Loucy (cell line): ENCODE data around the gene RPS23.
A peak's percentile ranks its signal among the peaks of the same experiment; 100 is the strongest.
"Not testable (repeated sequence)": the region's sequence is repeated elsewhere in the genome, so short reads cannot be mapped to it uniquely, and the experiment has no call there.

Source experiments
- H2AFZ ChIP-seq: fragments of 200-600 bp; sonication (generic); 2 replicates; pipeline ENCODE4 v1.6.0; 2016; ENCODE audit warnings: antibody characterized with exemption, mild to moderate bottlenecking, low read length, moderate library complexity
- H3F3A ChIP-seq: fragments of 200-600 bp; 2 replicates; pipeline ENCODE4 v1.6.0; 2016; ENCODE audit warnings: antibody characterized with exemption, low read depth, mild to moderate bottlenecking
- H3K27me3 ChIP-seq: fragments of 200-600 bp; sonication (generic); 2 replicates; pipeline ENCODE4 v1.6.1; 2014; ENCODE audit warnings: low read length, mild to moderate bottlenecking; ENCODE audit not compliant: insufficient read depth, poor library complexity, severe bottlenecking
- H3K36me3 ChIP-seq: fragments of 200-600 bp; sonication (generic); 2 replicates; pipeline ENCODE4 v1.6.1; 2016; ENCODE audit warnings: low read length; ENCODE audit not compliant: insufficient read depth
- H3K4me1 ChIP-seq: fragments of 200-600 bp; sonication (generic); 2 replicates; pipeline ENCODE4 v1.5.1; 2014; ENCODE audit warnings: low read length, mild to moderate bottlenecking; ENCODE audit not compliant: insufficient read depth, poor library complexity, severe bottlenecking
- H3K4me2 ChIP-seq: fragments of 200-600 bp; sonication (generic); 2 replicates; pipeline ENCODE4 v1.6.0; 2014; ENCODE audit warnings: antibody characterized with exemption, low read length, low read depth, mild to moderate bottlenecking; ENCODE audit not compliant: poor library complexity, severe bottlenecking
- H3K4me3 ChIP-seq: fragments of 200-600 bp; sonication (generic); 2 replicates; pipeline ENCODE4 v1.5.1; 2014; ENCODE audit warnings: low read length, mild to moderate bottlenecking, mixed read lengths; ENCODE audit not compliant: poor library complexity, severe bottlenecking
- H3K79me2 ChIP-seq: fragments of 200-600 bp; sonication (generic); 2 replicates; pipeline ENCODE4 v1.6.1; 2014; ENCODE audit warnings: low read length; ENCODE audit not compliant: insufficient read depth
- H3K9ac ChIP-seq: fragments of 200-600 bp; sonication (generic); 2 replicates; pipeline ENCODE4 v1.6.0; 2014; ENCODE audit warnings: mild to moderate bottlenecking, low read depth, low read length, moderate library complexity; ENCODE audit not compliant: poor library complexity, severe bottlenecking
- H3K9me2 ChIP-seq: fragments of 200-600 bp; sonication (generic); replicated peaks from 2 replicates; pipeline ENCODE4 v1.6.1; 2016; ENCODE audit warnings: low read depth, low read length, mixed read lengths
- H3K9me3 ChIP-seq: fragments of 200-600 bp; sonication (generic); 2 replicates; pipeline ENCODE4 v1.6.1; 2014; ENCODE audit warnings: mild to moderate bottlenecking, antibody characterized with exemption, low read length, low read depth; ENCODE audit not compliant: insufficient read depth
- H4K20me1 ChIP-seq: fragments of 200-600 bp; sonication (generic); 2 replicates; pipeline ENCODE4 v1.6.0; 2014; ENCODE audit warnings: antibody characterized with exemption, low read length, mild to moderate bottlenecking; ENCODE audit not compliant: insufficient read depth, poor library complexity, severe bottlenecking
- EZH2phosphoT487 ChIP-seq: fragments of 200-600 bp; IDR thresholded peaks from 2 replicates; pipeline ENCODE4 v1.6.1; 2018; ENCODE audit warnings: antibody characterized with exemption, mild to moderate bottlenecking, moderate library complexity, borderline replicate concordance
- TF ChIP-seq, protein P1 (sequence below): fragments of 200-600 bp; sonication (generic); conservative IDR thresholded peaks from 2 replicates; pipeline ENCODE4 v1.5.1; 2014; ENCODE audit warnings: mild to moderate bottlenecking, antibody characterized with exemption, low read length

RPS23 gene

DNA sequence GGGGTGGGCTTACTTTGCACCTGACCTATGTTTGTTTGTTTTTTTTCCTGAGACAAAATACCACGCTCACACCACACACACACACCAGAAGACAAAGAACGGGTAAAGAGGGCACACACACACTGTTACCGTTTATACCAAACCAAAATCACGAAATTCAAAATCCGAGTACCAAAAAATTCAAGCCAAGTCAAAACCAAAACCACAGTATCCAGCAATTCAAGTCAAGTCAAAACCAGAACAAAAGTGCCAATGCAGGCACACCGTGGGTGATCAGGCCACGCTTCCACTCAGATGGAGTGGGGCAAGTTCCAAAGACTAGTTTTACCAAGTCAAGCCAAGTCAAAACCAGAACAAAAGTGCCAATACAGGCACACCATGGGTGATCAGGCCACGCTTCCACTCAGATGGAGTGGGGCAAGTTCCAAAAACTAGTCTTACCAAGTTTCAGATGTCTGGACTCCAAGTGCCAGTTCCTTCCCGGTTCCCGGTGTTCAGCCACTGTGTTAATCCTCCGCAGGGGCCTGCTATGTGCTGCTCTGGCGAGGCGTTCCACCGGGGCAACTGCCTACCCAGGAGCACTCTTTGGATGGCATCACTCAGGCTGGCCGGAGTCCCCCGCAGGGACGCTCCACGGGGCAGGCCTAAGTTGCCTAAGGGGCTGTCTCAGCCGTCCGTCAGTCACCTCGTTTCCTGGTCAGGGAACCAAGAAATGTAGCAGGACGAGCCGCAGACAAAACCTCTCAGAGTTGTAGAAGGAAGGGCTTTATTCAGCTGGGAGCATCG lies 5.4 kb downstream of the RPS23 start:
- not testable (repeated sequence) for H3K9me3 ChIP-seq, H3K9me2 ChIP-seq, H3K27me3 ChIP-seq, H3K4me3 ChIP-seq, H3K9ac ChIP-seq, H2AFZ ChIP-seq, H3F3A ChIP-seq
- Histone ChIP-seq H3K4me2 (peak overlapping the region; percentile 14), H3K4me1 (peaks cover 29% of the 10 kb centered on the region), H3K79me2 (peaks cover 42% of the 10 kb centered on the region), H4K20me1 (peaks cover 36% of the 10 kb centered on the region), H3K36me3 (peaks cover 30% of the 10 kb centered on the region)

DNA sequence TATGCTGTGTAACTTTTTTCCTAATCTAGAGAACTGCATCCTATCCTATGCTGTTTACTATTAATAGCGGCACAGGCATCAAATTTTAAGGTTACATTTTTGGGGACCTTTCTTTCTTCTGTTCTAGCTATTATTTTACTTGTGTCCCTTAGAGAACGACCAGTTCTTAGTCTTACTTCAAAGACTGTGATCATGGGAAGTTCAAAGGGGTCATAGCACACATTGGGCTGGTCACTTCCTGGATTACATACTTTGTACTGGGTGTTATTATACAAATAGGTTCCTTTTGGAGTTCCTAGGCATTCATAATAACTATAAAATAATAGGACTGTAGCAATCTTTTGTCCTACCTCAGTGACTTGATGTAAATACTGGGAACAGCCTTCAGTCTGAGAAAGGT lies 8.8 kb downstream of the RPS23 start:
- not testable (repeated sequence) for H3F3A ChIP-seq, H2AFZ ChIP-seq, H3K4me2 ChIP-seq, H3K9me3 ChIP-seq, H3K9ac ChIP-seq, H3K9me2 ChIP-seq, H3K4me1 ChIP-seq, H3K27me3 ChIP-seq, H3K36me3 ChIP-seq, H4K20me1 ChIP-seq, H3K79me2 ChIP-seq, H3K4me3 ChIP-seq

DNA sequence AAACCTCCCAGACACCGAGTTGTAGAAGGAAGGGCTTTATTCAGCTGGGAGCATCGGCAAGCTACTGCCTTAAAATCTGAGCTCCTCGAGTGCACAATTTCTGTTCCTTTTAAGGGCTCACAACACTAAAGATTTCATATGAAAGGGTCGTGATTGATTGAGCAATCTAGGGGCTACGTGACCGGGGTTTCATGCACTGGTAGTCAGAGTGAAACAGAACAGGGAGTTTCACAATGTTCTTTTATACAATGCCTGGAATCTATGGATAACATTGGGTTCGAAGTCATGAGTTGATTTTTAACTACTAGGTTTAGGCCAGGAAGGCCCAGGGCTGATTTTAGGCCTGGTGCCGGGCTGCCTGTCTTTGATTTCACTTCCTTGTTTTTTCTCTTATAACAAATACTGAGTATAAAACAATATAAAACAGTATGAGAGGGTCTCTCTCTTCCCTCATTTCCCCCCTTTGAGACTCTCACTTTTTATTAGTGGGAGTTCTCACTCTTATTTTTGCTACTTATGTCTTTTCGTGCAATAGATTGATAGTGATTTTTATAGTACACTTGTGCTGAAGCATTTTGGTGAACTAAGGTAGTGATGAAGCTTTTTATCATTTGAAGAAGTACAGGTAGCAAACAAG lies 10.7 kb downstream of the RPS23 start:
- not testable (repeated sequence) for H3K9me3 ChIP-seq, H3K79me2 ChIP-seq, H3K36me3 ChIP-seq, H2AFZ ChIP-seq, H3K4me3 ChIP-seq, H3K9ac ChIP-seq, H3K27me3 ChIP-seq, H3K4me1 ChIP-seq, H3K4me2 ChIP-seq, H3K9me2 ChIP-seq, H4K20me1 ChIP-seq, H3F3A ChIP-seq

DNA sequence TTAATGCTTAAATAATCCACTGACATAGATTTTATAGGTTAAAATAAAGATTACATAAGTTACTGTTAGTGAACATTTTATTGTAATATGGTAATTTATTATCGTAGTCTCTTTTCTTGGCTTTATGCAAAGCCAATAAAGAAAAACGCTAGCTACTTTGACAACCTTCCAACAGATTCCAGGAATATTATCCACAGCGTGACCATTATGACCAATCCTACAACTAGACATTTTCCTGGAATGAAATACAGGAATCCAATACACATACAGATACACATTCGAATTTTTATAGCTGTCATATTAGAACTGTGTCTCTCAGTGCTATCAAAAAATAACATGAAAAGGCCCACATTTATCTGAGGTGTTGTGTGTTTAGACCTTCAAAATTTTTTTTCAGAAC lies 13.1 kb downstream of the RPS23 start:
- no peak overlapping the region for H3K4me2 ChIP-seq
- H3K9ac ChIP-seq = no peak overlapping the region
- H4K20me1 ChIP-seq = no peaks in the 10 kb centered on the region
- no peak overlapping the region for H2AFZ ChIP-seq
- no peaks in the 10 kb centered on the region for H3K9me2 ChIP-seq
- no peaks in the 10 kb centered on the region for H3K27me3 ChIP-seq
- no peaks in the 10 kb centered on the region for H3K4me1 ChIP-seq
- no peaks in the 10 kb centered on the region for H3K79me2 ChIP-seq
- H3K36me3 ChIP-seq = no peaks in the 10 kb centered on the region
- peaks cover 2% of the 10 kb centered on the region; the same call in 1 of the 2 replicates for H3K9me3 ChIP-seq
- H3F3A ChIP-seq = no peaks in the 10 kb centered on the region
- H3K4me3 ChIP-seq = no peak overlapping the region
- TF ChIP-seq EZH2phosphoT487 = no peak
- TF ChIP-seq, protein P1, sequence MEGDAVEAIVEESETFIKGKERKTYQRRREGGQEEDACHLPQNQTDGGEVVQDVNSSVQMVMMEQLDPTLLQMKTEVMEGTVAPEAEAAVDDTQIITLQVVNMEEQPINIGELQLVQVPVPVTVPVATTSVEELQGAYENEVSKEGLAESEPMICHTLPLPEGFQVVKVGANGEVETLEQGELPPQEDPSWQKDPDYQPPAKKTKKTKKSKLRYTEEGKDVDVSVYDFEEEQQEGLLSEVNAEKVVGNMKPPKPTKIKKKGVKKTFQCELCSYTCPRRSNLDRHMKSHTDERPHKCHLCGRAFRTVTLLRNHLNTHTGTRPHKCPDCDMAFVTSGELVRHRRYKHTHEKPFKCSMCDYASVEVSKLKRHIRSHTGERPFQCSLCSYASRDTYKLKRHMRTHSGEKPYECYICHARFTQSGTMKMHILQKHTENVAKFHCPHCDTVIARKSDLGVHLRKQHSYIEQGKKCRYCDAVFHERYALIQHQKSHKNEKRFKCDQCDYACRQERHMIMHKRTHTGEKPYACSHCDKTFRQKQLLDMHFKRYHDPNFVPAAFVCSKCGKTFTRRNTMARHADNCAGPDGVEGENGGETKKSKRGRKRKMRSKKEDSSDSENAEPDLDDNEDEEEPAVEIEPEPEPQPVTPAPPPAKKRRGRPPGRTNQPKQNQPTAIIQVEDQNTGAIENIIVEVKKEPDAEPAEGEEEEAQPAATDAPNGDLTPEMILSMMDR = no peak
